NCI-H1417 (cell line): Measurements from ENCODE around the gene RBM28.

ENCODE experiments used
- DNase-seq, 3 experiments: peaks; one replicate each; lab custom pipeline; 2025; lab: John Stamatoyannopoulos, UW

The RBM28 gene

GRCh38 chr7:128260069-128260795, 83.5 kb downstream of the RBM28 start:
- no peak for DNase-seq

- DNase-seq, result no peak
Measured at GRCh38 chr7:128259131-128260061, 84.3 kb downstream of the RBM28 start.

- no peak for DNase-seq
Measured at GRCh38 chr7:128257458-128257857, 86.2 kb downstream of the RBM28 start.

- DNase-seq, result no peak
Measured at GRCh38 chr7:128255271-128255670, 88.4 kb downstream of the RBM28 start.

GRCh38 chr7:128254470-128254869, 89.2 kb downstream of the RBM28 start:
- DNase-seq, result no peak

- no peak for DNase-seq
Measured at GRCh38 chr7:128253701-128254100, 90.0 kb downstream of the RBM28 start.

- DNase-seq, result no peak
Measured at GRCh38 chr7:128251337-128251736, 92.4 kb downstream of the RBM28 start.
